Hematopoietic multipotent progenitor cell treated with erythropoietin and hydrocortisone succinate and interleukin-3 and kit ligand, for 17 days (in vitro differentiated cells): Measurements from ENCODE around the gene SOD3.

ENCODE experiments used
- DNase-seq: peaks from one replicate; pipeline ENCODE4 v3.0.0-alpha.2; 2015; ENCODE audit warnings: low spot score

Gene SOD3

DNA sequence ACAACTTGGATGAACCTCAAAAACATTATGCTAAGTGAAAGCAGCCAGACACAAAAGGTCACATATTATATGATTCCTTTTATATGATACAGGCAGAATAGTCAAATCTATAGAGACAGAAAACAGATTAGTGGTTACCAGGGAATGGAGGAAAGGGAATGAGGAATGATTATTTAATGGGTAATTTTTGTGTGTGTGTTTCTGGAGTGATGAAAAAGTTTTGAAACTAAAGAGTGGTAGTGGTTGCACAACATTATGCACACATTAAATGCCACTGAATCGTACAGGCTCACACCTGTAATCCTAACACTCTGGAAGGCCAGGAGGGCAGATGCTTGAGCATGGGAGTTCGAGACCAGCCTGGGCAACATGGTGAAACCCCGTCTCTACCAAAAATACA is 19.6 kb upstream of the SOD3 start:
- DNase-seq: no peak

DNA sequence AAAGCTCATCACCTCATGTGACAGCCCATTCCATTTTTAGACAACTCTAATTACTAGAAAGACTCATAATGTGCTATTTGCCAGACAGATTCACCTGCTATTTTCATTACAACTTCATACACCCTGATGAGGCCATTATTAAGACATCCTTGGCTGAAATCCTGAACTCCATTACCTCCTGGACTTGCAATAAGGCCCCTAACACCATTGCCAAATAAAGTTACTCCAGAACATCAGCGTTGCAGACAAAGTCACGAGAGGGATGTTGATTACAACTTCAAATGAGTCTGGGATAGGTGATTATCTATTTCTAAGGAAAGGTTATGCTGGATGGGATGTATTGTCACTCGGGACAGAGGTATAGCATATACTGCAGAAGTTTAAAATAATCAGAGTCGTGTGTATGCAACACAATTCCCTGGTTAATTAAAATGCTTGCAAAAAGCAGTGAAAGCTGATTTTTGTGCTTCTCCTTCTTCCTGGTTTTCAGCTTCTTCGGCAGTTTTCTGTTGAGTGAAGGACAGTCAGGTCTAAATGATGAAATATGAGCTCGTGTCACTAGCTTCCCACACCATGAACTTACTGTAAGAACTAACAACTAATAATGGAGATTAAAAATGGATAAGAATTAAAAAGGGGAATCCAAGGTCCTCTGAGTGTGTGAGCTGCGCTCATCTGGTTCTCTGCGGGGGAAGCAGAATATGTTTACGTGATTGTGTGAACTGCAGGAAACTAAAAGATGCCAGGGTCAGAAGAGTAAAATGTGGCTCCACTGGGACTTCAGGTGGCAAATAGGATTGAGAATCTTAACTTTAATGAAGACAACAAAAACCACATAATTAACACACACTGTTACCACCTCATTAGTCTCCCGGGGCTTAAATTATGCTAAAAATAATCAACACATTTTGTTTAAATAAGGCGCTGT is 17.6 kb upstream of the SOD3 start:
- no peak for DNase-seq

DNA sequence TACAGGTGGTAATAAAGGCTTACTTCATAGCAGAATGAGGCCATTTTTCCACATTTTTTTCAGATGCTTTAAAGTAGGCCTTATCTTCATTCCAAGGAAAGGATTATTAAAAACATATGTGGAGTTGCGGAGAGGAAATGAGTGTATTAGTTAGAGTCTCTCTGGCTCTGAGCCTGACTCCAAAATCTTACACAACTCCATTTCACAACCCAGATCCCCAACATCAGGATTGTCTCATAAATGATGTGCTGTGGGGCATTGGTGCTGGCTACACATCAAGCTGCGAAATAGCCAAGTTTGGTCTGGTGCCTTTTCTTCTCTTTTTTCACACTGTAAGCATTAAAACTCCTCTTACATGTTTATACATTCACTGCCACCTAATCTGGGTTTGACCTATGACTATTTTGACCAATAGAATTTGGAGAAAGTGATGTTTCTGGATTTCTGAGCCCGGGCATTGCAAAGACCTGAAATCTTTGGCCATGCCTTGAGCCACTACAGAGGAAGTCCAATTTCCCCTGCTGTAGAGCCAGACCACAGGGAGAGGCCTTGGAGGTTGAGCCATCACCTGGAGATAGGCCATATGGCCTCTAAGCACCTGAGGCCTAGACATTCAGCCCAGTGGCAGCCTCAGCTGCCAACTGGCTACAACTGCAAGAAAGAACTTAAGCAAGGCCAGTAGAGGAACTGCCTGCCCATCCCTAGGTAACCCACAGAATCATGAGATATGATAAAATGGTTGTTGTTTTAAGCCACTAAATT is 16.7 kb upstream of the SOD3 start:
- DNase-seq: no peak

GRCh38 chr4:24780936-24781495 is 14.4 kb upstream of the SOD3 start:
- no peak for DNase-seq

DNA sequence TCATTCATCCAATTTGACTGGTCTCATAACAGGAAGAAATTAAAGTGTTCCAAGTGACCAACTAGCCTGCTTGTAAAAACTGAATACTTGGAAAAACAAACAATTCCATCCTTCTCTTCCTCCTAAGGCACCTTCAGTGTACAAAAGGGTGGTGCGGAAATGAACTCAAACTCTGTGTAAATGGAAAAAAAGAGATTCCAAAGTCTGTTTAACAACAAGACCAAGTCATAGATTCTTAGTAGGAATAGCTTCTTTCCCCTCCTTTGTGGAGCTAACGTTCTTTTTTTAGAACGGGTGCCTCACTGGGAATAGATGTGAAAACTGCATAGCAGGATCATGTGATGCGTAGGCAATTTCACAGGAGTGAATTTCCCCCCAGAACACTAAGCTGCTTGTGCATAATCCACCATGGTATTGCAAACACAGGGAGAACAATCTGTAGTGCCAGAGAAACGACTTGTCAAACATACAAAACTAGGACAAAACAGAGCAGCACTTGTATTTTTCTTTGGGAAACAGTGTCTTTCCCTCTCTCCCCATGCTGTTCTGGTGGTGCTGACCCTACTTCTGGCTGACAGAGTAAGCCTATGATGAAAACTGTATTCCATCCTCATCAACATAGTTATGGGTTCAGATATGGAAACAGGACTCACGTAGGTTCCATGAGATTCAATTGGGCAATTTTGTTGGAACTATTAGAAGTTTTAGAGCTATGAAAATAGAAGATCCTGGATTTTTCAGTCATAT is 13.2 kb upstream of the SOD3 start:
- no peak for DNase-seq

DNA sequence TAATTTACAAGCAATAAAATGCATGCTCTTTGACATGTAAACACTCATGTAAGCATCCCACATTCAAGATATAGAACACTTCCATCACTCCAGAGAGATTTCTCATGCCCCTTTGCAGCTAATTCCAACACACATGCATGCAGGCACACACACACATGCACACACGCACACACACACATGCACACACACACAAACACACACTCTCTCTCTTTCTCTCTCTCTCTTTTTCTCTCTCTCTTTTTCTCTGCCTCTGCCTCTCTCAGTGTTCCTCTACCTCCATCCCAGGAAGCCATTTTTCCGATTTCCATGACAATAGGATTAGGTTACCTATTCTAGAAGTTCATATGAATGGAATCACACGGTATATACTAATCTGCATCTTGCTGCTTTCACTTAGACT is 11.9 kb upstream of the SOD3 start:
- no peak for DNase-seq

GRCh38 chr4:24791043-24791442 is 4.3 kb upstream of the SOD3 start:
- no peak for DNase-seq

DNA sequence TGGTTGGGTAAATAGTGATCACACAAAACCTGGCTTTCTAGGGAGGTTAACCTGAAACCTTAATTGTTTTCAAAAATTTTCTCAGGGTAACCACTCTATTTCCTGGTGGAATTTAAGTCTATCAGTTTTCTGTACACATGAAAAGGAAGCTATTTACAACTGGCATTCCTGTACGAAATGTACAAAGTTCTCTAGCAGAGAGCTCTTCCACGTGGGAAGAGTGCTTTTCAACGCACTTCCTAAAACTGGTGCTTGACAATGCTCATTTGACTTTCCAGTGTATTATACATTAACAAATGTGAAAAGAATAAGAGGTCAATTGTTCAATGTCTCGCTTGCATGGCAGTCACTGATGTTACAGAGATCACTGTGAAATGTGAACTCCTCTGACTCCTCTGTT is 2.8 kb upstream of the SOD3 start:
- DNase-seq: no peak

GRCh38 chr4:24793219-24794005 is 2.0 kb upstream of the SOD3 start:
- no peak for DNase-seq

GRCh38 chr4:24794051-24794450 is 1.3 kb upstream of the SOD3 start:
- DNase-seq: no peak

- no peak for DNase-seq
Measured at GRCh38 chr4:24794480-24794879, 893 bp upstream of the SOD3 start.

GRCh38 chr4:24795666-24796381 is 451 bp downstream of the SOD3 start:
- DNase-seq: no peak

- DNase-seq: no peak
Measured at GRCh38 chr4:24796620-24797019, 1.2 kb downstream of the SOD3 start.

DNA sequence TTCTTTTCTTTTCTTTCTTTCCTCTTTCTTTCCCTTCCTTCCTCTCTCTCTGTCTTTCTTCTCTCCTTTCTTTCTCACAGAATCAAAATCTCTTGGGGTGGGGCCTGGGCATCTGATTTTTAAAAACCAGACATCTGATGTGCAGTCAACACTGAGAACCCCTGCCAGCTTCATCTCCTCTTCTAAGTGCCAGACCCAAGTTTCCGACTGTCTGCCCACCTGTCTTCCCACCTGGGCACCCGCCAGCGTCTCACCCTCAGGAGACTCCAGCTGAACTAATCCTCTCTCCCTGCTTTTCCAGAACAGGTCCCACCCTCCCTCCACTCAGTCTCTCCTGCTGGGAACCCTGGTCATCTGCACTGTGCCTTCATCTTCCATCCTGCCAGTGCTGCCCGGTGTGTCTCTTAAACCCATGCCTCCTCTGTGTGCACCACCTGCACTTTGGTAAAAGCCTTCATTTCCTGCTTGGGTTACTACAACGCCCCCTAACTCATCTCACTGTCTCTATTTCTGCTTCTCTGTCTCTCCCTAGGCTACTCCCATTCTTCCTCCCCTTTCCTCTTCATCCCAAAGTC is 2.8 kb downstream of the SOD3 start:
- no peak for DNase-seq

DNA sequence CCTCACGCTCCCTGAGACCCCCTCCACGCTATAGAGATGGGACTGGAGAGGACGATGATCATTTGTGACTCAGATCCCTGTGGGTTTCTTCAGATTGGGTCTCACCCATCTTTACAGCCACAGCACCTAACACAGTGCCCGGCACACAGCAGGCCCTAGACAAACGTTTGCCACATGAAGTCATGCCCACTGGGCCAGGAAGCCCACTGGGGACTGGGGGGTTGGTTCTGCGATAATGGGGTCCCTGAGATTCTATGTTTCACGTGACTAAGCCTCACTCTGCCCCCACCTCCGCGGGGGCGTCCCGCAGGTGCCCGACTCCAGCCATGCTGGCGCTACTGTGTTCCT is 3.8 kb downstream of the SOD3 start:
- no peak for DNase-seq

- DNase-seq: no peak
Measured at GRCh38 chr4:24799544-24800324, 4.4 kb downstream of the SOD3 start.

DNA sequence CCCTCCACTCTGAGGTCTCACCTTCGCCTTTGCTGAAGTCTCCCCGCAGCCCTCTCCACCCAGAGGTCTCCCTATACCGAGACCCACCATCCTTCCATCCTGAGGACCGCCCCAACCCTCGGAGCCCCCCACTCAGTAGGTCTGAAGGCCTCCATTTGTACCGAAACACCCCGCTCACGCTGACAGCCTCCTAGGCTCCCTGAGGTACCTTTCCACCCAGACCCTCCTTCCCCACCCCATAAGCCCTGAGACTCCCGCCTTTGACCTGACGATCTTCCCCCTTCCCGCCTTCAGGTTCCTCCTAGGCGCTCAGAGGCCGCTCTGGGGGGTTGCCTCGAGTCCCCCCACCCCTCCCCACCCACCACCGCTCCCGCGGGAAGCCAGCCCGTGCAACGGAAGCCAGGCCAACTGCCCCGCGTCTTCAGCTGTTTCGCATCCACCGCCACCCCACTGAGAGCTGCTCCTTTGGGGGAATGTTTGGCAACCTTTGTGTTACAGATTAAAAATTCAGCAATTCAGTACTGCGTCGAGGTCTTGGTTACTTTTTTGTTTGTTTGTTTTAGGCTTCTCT is 5.0 kb downstream of the SOD3 start:
- no peak for DNase-seq

DNA sequence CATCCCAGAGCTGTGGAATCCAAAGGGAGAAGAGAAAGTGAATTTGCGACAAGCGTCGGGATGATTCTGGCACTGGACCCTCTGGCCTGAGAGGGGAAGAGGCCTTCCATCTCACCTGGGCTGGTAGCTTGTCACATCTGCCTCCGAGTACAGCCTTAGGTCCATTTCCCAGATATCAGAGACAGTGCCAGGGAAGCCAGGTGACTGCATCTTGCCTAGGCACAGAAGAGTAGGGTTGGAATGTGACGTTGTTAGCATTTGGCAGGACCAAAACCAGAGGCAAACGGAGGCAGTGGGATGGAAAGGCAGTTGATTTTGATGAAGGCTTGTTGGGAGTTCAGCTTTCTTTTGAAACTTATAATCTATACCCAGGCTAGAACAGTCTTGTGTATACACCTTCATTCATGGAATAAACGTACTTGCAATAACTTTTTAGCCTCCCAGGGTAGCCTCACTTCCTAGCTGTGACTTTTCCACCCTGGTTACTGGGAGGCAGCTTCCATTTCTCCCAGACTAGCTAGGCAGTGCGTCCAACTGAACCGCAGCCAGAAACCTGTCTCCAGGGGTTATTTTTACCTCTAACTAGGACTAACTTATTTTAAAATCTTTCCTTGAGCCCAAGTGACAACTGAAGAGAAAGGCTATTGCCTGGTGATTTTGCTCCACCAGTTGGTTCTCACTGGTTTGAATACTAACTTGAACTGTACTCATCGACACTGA is 5.9 kb downstream of the SOD3 start:
- DNase-seq: no peak

DNA sequence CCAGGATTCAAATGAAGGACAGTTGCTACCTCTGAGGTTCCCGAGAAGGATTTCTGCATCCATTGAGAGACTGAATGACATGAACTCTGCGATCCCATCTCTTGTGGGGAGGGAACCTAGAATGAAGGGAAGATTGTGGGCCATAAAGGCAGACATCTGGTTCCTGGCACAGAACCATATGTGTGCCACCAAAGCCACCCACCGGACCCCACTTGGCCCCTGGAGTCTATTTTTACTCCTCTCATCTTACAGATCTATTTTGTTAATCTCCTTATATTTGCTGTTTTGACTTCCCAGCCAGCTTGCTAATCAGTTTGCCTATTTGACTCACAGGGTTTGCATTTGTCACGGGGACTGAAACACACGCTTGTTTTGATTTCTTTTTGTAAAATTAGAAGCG is 7.3 kb downstream of the SOD3 start:
- no peak for DNase-seq
